Sigmoid colon (tissue), 7 donors: Measurements from ENCODE around the gene CYP4F2. TPM values are rescaled to one million over a fixed set of nuclear protein-coding genes. Genes with fewer than 3 reads are reported as not detected.

Experiments
- DNase-seq: peaks from one replicate; pipeline ENCODE4 v3.0.0-alpha.2; 2019
- H3K27ac ChIP-seq, 4 donors: fragments of 200-600 bp; sonication (generic); one replicate each; pipeline ENCODE4 v1.5.1; 2016 to 2019; ENCODE audit warnings: mild to moderate bottlenecking in 1 of 4
- H3K27me3 ChIP-seq, 3 donors: fragments of 200-600 bp; sonication (generic); one replicate each; pipeline ENCODE4 v1.5.1; 2019; ENCODE audit warnings: mild to moderate bottlenecking in 1 of 3
- H3K36me3 ChIP-seq, 4 donors: fragments of 200-600 bp; sonication (generic); one replicate each; pipeline ENCODE4 v1.5.1; 2016 to 2019
- H3K4me1 ChIP-seq, 4 donors: fragments of 200-600 bp; sonication (generic); one replicate each; pipeline ENCODE4 v1.5.1; 2017 to 2019
- H3K4me3 ChIP-seq, 4 donors: fragments of 200-600 bp; sonication (generic); one replicate each; pipeline ENCODE4 v1.5.1; 2017 to 2019; ENCODE audit warnings: mild to moderate bottlenecking in 2 of 4, moderate library complexity in 1 of 4
- H3K9me3 ChIP-seq, 4 donors: fragments of 200-600 bp in 3 of 4; sonication (generic) in 3 of 4; one replicate each; pipeline versions ENCODE4 v1.5.1 to v1.6.1; 2013 to 2019
- EP300 ChIP-seq, 4 donors: sonication (generic); formaldehyde crosslinking; IDR thresholded peaks; one replicate each; pipeline ENCODE4 v1.6.1; 2017; ENCODE audit warnings: antibody characterized with exemption in 4 of 4
- POLR2A ChIP-seq, 2 donors: fragments of 450-650 bp; IDR thresholded peaks; one replicate each; pipeline ENCODE4 v1.6.1; 2016; ENCODE audit warnings: antibody characterized with exemption in 2 of 2, mild to moderate bottlenecking in 2 of 2, moderate library complexity in 2 of 2
- POLR2AphosphoS5 ChIP-seq, 4 donors: sonication (generic); formaldehyde crosslinking; IDR thresholded peaks; one replicate each; pipeline ENCODE4 v1.6.1; 2017; ENCODE audit warnings: antibody characterized with exemption in 4 of 4
- WGBS, 2 donors: extraction: QIAGEN DNeasy Blood & Tissue Kit; methylation state at CpG; one replicate each; pipeline ENCODE4 v1.1.7; 2013; 5-methylcytosine and 5-hydroxymethylcytosine counted together
- intact Hi-C: fragments of 100-400 bp; cut with DNase I; formaldehyde crosslinking; loops from one replicate; pipeline ENCODE4 v1.15.1; 2023
- polyA plus RNA-seq, 3 donors: library from polyadenylated mRNA; stranded (reverse); fragments of 200-250 nt; gene quantifications; one replicate each; pipeline ENCODE4 v1.2.3, GENCODE V29; 2013
- total RNA-seq, 4 donors: library from RNA; depleted of rRNA; stranded (reverse); fragments of >200 nt; gene quantifications; one replicate each; pipeline ENCODE4 v1.1.0, GENCODE V29; 2016
- TF ChIP-seq, protein P1 (sequence below), 4 experiments: fragments of 450-650 bp in 3 of 4; fragments of 200-600 bp in 1 of 4; IDR thresholded peaks; one replicate each; pipeline ENCODE4 v1.5.1; 2016 to 2019; ENCODE audit warnings: antibody characterized with exemption in 4 of 4, mild to moderate bottlenecking in 3 of 4, moderate library complexity in 2 of 4
- donor health status: healthy with polysubstance abuse.
- donor health status: Bipolar disorder and iron deficiency.
- donor health status: healthy.

CYP4F2 gene
- total and polyA plus RNA-seq, 7 donors = 1.2 to 2.2 (median 1.8) TPM; not detected in 4

DNA sequence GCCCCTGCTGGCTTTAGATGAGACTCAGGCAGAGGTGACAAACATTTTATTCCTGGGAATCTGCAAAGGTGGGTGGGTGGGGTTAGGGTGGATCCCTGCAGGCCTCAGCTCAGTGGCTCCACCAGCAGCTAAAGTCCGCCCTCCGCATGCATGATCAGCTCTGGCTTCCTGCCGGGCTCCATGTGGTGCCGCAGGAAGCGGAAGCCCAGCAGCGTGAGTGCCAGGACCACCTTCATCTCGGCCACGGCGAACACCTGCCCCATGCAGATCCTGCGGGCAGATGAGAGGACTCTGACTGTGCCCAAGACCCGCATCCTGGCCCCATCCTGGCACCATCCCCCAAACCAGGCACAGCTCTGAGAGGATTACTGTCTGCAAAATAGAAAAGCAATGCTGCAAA is 26.3 kb downstream of the CYP4F2 start:
- DNase-seq = no peak
- 19 to 33% methylated on average over 11 of the region's 11 CpGs for WGBS, 2 donors
- no peak overlapping the region for H3K27ac ChIP-seq
- peaks cover 0 to 34% (median 21%) of the 10 kb centered on the region in 3 donors for H3K27me3 ChIP-seq
- H3K36me3 ChIP-seq = no peaks in the 10 kb centered on the region
- no peak overlapping the region for H3K4me3 ChIP-seq
- intact Hi-C loops = no loop called here
- H3K9me3 ChIP-seq = no peaks in the 10 kb centered on the region
- no peaks in the 10 kb centered on the region for H3K4me1 ChIP-seq
- TF ChIP-seq POLR2A (IDR thresholded peaks at IDR 0.05) = no peak
- TF ChIP-seq POLR2AphosphoS5 (IDR thresholded peaks at IDR 0.05) = no peak
- TF ChIP-seq EP300 (IDR thresholded peaks at IDR 0.05) = no peak
- TF ChIP-seq, protein P1, sequence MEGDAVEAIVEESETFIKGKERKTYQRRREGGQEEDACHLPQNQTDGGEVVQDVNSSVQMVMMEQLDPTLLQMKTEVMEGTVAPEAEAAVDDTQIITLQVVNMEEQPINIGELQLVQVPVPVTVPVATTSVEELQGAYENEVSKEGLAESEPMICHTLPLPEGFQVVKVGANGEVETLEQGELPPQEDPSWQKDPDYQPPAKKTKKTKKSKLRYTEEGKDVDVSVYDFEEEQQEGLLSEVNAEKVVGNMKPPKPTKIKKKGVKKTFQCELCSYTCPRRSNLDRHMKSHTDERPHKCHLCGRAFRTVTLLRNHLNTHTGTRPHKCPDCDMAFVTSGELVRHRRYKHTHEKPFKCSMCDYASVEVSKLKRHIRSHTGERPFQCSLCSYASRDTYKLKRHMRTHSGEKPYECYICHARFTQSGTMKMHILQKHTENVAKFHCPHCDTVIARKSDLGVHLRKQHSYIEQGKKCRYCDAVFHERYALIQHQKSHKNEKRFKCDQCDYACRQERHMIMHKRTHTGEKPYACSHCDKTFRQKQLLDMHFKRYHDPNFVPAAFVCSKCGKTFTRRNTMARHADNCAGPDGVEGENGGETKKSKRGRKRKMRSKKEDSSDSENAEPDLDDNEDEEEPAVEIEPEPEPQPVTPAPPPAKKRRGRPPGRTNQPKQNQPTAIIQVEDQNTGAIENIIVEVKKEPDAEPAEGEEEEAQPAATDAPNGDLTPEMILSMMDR (IDR thresholded peaks at IDR 0.05) = no peak

DNA sequence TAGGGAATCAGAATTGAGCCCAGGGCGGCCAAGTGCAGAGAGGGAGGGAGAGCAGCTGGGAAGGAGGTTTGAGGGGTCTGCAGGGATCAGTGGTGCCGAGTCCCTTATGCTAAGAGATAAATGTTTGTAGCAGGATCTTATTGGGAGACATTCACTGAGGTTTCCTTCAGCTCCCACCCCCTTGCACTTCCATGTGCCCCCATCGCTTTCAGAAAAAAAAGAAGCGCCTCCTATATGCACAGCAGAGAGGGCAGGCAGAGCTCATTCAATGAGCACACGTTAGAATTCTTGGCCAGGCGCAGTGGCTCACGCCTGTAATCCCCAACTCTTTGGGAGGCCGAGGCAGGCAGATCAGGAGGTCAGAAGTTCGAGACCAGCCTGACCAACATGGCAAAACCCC is 28.0 kb downstream of the CYP4F2 start:
- no peak for DNase-seq
- Histone ChIP-seq H3K27ac (no peak overlapping the region), H3K27me3 (peaks cover 0 to 30% (median 21%) of the 10 kb centered on the region in 3 donors), H3K4me3 (no peak overlapping the region), H3K36me3 (no peaks in the 10 kb centered on the region), H3K9me3 (no peaks in the 10 kb centered on the region), H3K4me1 (no peaks in the 10 kb centered on the region)
- 66 to 74% methylated on average over 9 of the region's 9 CpGs for WGBS, 2 donors
- TF ChIP-seq EP300 (IDR thresholded peaks at IDR 0.05) (no peak), POLR2AphosphoS5 (IDR thresholded peaks at IDR 0.05) (no peak), POLR2A (IDR thresholded peaks at IDR 0.05) (no peak)
- TF ChIP-seq, protein P1 (IDR thresholded peaks at IDR 0.05) = no peak
- intact Hi-C loops = loop anchor here (1.0 kb wide), 1 partner anchor 241 kb away; no protein-coding TSS in a partner anchor

DNA sequence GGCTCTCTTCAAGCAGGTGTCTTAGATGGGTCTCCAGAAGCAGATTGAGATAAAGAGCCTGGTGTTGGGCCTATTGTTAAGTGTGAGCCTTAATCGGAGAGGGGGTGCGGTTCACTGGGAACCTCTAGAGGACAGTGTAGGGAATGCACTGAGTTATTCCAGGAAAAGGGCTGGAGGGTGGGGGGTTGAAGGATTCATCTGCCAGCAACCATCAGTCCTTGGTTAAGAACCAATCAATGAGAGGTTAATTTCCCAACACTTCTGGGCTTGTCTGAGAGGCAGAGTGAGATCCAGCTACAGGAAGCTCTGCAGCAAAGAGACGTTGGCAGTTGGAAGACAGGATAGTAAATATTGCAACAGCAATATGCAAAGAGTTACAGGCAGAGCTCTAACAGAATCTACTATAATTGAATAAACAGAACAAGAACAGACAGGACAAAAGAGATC is 28.7 kb downstream of the CYP4F2 start:
- Histone ChIP-seq H3K36me3 (no peaks in the 10 kb centered on the region), H3K27me3 (peaks cover 0 to 30% (median 21%) of the 10 kb centered on the region in 3 donors), H3K9me3 (no peaks in the 10 kb centered on the region), H3K27ac (no peak overlapping the region), H3K4me1 (no peaks in the 10 kb centered on the region), H3K4me3 (no peak overlapping the region)
- no peak for DNase-seq
- WGBS, 2 donors = 2 to 5% methylated on average over 3 of the region's 3 CpGs
- no peak for TF ChIP-seq POLR2A (IDR thresholded peaks at IDR 0.05)
- TF ChIP-seq EP300 (IDR thresholded peaks at IDR 0.05) = no peak
- no peak for TF ChIP-seq POLR2AphosphoS5 (IDR thresholded peaks at IDR 0.05)
- TF ChIP-seq, protein P1 (IDR thresholded peaks at IDR 0.05) = peak; percentile 34 to 73 (median 54)
- intact Hi-C loops = loop anchor here (1.0 kb wide), 1 partner anchor 240 kb away; no protein-coding TSS in a partner anchor

DNA sequence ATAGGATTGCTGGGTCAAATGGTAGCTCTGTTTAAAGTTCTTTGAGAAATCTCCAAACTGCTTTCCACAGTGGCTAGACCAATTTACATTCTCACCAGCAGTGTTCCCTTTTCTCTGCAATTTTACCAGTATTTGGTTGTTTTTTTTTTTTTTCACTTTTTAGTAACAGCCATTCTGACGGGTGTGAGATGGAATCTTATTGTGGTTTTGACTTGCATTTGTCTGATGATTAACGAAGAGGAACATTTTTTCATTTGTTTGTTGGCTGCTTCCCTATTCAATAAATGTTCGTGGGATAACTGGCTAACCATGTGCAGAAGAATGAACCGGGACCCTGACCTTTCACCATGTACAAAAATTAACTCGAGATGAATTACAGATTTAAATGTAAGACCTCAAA is 31.2 kb downstream of the CYP4F2 start:
- intact Hi-C loops = no loop called here
- no peak for DNase-seq

More for the DNA sequence above, 31.2 kb downstream of the CYP4F2 start:
- Histone ChIP-seq H3K9me3 (no peaks in the 10 kb centered on the region), H3K36me3 (no peaks in the 10 kb centered on the region), H3K4me1 (no peaks in the 10 kb centered on the region), H3K27ac (no peak overlapping the region), H3K27me3 (peaks cover 0 to 21% (median 13%) of the 10 kb centered on the region in 3 donors), H3K4me3 (no peak overlapping the region)
- WGBS, 2 donors = 32 to 58% methylated on average over 5 of the region's 5 CpGs
- TF ChIP-seq EP300 (IDR thresholded peaks at IDR 0.05) = no peak
- no peak for TF ChIP-seq POLR2A (IDR thresholded peaks at IDR 0.05)
- TF ChIP-seq, protein P1 (IDR thresholded peaks at IDR 0.05) = no peak
- TF ChIP-seq POLR2AphosphoS5 (IDR thresholded peaks at IDR 0.05) = no peak
